HG03565 (cell line): ENCODE measurements around the gene HDDC3.
"Not testable (repeated sequence)": the region's sequence is repeated elsewhere in the genome, so short reads cannot be mapped to it uniquely, and the experiment has no call there.

Experiments used
- ATAC-seq: cut with Tn5 transposase; IDR thresholded peaks from one replicate; pipeline ENCODE4 v1.9.1; 2021; ENCODE audit warnings: mild to moderate bottlenecking, moderate library complexity; ENCODE audit not compliant: unreplicated experiment

Gene HDDC3

GRCh38 chr15:90911906-90912769, 20.2 kb downstream of the HDDC3 start:
- ATAC-seq = no peak

DNA sequence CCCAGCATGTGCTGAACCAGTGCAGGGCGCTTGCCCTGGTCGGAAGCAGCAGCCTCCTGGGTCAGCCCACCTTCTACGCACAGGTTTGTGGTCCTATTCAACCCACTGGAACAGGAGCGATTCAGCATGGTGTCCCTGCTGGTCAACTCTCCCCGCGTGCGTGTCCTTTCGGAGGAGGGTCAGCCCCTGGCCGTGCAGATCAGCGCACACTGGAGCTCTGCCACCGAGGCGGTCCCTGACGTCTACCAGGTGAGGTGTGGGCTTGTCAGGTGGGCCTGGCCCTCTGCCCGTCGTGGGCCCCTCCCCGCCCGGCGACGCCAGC, 21.1 kb downstream of the HDDC3 start:
- no peak for ATAC-seq

- no peak for ATAC-seq
These were observed 21.7 kb downstream of the HDDC3 start for GRCh38 chr15:90910441-90911301.

- no peak for ATAC-seq
These were observed 22.4 kb downstream of the HDDC3 start for GRCh38 chr15:90909976-90910375.

DNA sequence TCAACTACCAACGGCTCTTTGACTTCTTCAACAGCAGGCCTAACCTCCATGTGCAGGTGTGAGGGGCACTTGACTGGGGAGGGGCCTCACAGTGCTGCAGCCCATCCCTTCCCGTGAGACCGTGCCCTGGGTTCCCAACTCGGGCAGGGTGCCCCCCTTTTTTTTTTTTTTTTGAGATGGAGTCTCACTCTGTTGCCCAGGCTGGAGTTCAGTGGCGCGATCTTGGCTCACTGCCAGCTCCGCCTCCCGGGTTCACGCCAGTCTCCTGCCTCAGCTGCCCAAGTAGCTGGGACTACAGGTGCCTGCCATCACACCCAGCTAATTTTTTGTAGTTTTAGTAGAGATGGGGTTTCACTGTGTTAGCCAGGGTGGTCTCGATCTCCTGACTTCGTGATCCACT, 22.9 kb downstream of the HDDC3 start:
- ATAC-seq = not testable (repeated sequence)

GRCh38 chr15:90907838-90908507, 24.4 kb downstream of the HDDC3 start:
- no peak for ATAC-seq

DNA sequence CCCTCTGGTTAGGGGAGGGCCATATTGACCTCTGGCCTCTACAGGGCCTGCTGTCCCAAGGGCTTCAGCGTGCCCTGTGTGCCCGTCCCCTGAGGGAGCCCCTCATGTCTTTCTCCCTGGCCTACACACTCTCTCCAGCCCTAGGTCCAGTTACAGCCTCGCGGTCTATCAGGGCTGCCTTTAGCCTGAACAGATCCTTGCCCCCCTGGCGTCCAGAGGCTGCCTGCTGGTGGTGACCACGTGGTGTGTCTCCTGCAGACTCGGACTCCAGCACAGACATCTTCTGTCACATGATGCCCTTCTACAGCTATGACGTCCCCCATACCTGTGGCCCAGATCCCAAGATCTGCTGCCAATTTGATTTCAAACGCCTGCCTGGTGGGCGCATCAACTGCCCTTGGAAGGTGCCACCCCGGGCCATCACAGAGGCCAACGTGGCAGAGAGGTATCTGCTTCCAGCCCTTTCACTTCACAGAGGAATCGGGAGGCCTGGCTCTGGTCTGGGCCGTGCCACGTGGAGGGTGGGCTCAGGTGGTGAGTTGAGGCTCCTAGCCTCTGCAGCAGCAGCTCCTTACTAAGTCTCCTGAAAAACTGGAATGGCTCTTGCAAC, 25.2 kb downstream of the HDDC3 start:
- no peak for ATAC-seq

- ATAC-seq = no peak
These were observed 26.0 kb downstream of the HDDC3 start for GRCh38 chr15:90906181-90906849.

GRCh38 chr15:90905306-90906180, 26.8 kb downstream of the HDDC3 start:
- no peak for ATAC-seq

- ATAC-seq = no peak
These were observed 27.6 kb downstream of the HDDC3 start for GRCh38 chr15:90904746-90905145.

- no peak for ATAC-seq
These were observed 28.4 kb downstream of the HDDC3 start for GRCh38 chr15:90903733-90904536.

- peak; percentile 30 for ATAC-seq
These were observed 29.3 kb downstream of the HDDC3 start, which contains the start of gene MAN2A2 for GRCh38 chr15:90902840-90903732. Gene MAN2A2 (plus strand): TSS chr15:90903302. CDS start chr15:90904208, 906 bp downstream.

DNA sequence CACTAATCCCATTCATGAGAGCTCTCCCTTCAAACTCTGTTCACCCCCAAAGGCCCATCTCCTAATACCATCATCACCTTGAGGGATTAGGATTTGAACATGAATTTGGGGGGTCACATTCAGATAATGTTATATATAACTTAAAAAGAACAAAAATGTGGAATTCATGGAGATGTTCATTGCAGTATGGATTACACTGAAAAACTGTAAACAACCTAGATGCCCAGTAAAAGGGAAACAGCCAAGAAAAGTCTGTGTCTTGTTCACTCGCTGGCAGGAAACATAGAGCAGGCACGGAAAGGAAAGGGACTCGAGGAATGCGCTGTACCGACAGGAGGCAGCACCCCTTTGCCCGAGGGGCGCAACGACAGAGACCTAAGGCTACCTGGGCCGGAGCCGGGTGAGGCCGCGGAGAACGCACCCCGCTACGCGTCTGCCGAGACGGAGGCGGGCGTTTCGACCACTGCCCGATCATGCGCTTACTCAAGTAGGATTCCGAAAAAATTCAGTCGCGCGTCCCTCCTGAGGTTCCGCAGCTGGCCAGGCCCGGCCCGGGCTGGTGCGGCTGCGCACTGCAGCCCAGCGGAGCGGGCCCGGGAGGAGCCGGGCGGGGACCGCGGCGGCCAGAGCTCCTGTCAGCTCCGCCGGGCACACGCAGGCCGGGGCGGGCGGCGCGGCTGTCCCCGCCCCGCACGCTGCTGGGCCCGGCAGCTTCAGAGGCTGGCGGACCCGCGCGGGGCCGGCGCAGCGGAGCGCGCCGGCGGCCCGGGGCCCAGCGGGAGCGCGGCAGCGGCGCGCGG, 30.1 kb downstream of the HDDC3 start:
- ATAC-seq = peak; percentile 63

- no peak for ATAC-seq
These were observed 30.9 kb downstream of the HDDC3 start for GRCh38 chr15:90901175-90902039.

- peak; percentile 68 for ATAC-seq
These were observed 35.2 kb downstream of the HDDC3 start for GRCh38 chr15:90897131-90897655.
